CD4-positive, alpha-beta T cell treated with Interleukin-15 for 4 hours (primary cell): ENCODE data around the gene RRM1.
"Not testable (repeated sequence)": the region's sequence is repeated elsewhere in the genome, so short reads cannot be mapped to it uniquely, and the experiment has no call there.

ENCODE experiments used
- DNase-seq: peaks from one replicate; pipeline ENCODE4 v3.0.0-alpha.2; 2020; ENCODE audit warnings: low spot score

RRM1 gene

GRCh38 chr11:4140067-4140636 is 45.6 kb downstream of the RRM1 start:
- DNase-seq, result no peak

- no peak for DNase-seq
Measured at GRCh38 chr11:4146070-4146771, 51.6 kb downstream of the RRM1 start.

GRCh38 chr11:4146772-4147098 is 52.1 kb downstream of the RRM1 start:
- no peak for DNase-seq

GRCh38 chr11:4154503-4154902 is 59.9 kb downstream of the RRM1 start:
- DNase-seq, result no peak

- DNase-seq, result no peak
Measured at GRCh38 chr11:4156571-4156970, 62.0 kb downstream of the RRM1 start.

GRCh38 chr11:4158818-4159217 is 64.2 kb downstream of the RRM1 start:
- DNase-seq, result not testable (repeated sequence)

GRCh38 chr11:4161305-4161704 is 66.7 kb downstream of the RRM1 start:
- no peak for DNase-seq

GRCh38 chr11:4164884-4165590 is 70.4 kb downstream of the RRM1 start:
- no peak for DNase-seq

GRCh38 chr11:4167292-4167691 is 72.7 kb downstream of the RRM1 start:
- no peak for DNase-seq

GRCh38 chr11:4167758-4168157 is 73.2 kb downstream of the RRM1 start:
- DNase-seq, result no peak

GRCh38 chr11:4175620-4176350 is 81.2 kb downstream of the RRM1 start:
- DNase-seq, result not testable (repeated sequence)

GRCh38 chr11:4178813-4179662 is 84.4 kb downstream of the RRM1 start:
- no peak for DNase-seq

- DNase-seq, result no peak
Measured at GRCh38 chr11:4180441-4181183, 86.0 kb downstream of the RRM1 start.

- DNase-seq, result no peak
Measured at GRCh38 chr11:4181782-4182721, 87.5 kb downstream of the RRM1 start.

- no peak for DNase-seq
Measured at GRCh38 chr11:4183410-4184057, 88.9 kb downstream of the RRM1 start.

GRCh38 chr11:4184163-4184916 is 89.7 kb downstream of the RRM1 start:
- DNase-seq, result no peak

- no peak for DNase-seq
Measured at GRCh38 chr11:4185561-4185960, 91.0 kb downstream of the RRM1 start.

- no peak for DNase-seq
Measured at GRCh38 chr11:4186464-4187054, 92.0 kb downstream of the RRM1 start.
